Heart left ventricle (tissue), 16 donors: ENCODE measurements around the gene GLG1. TPM values are rescaled to one million over a fixed set of nuclear protein-coding genes. Genes with fewer than 3 reads are reported as not detected.
"Not testable (repeated sequence)": the region's sequence is repeated elsewhere in the genome, so short reads cannot be mapped to it uniquely, and the experiment has no call there.

Experiments
- ATAC-seq, 4 donors: fragments of 200-7000 bp; cut with Tn5 transposase; one replicate each; pipeline ENCODE4 v1.9.1; 2020 to 2022; ENCODE audit warnings: moderate library complexity in 4 of 4, mild to moderate bottlenecking in 3 of 4, moderate number of reproducible peaks in 1 of 4
- DNase-seq, 5 donors: peaks; one replicate each; pipeline ENCODE4 v3.0.0-alpha.2; 2020
- H3K27ac ChIP-seq, 12 donors: fragments of 200-600 bp; sonication (generic) in 4 of 12; one replicate each; pipeline versions ENCODE4 v1.5.0 to v1.8.0; 2016 to 2022; ENCODE audit warnings: mild to moderate bottlenecking in 2 of 12
- H3K27me3 ChIP-seq, 9 donors: fragments of 200-600 bp; sonication (generic) in 2 of 9; one replicate each; pipeline versions ENCODE4 v1.5.1 to v1.8.0; 2016 to 2022; ENCODE audit warnings: mild to moderate bottlenecking in 3 of 9
- H3K36me3 ChIP-seq, 9 donors: fragments of 200-600 bp; sonication (generic) in 2 of 9; one replicate each; pipeline versions ENCODE4 v1.5.0 to v1.8.0; 2018 to 2022; ENCODE audit warnings: mild to moderate bottlenecking in 2 of 9
- H3K4me1 ChIP-seq, 12 donors: fragments of 200-600 bp; sonication (generic) in 4 of 12; one replicate each; pipeline versions ENCODE4 v1.5.0 to v1.8.0; 2016 to 2022; ENCODE audit warnings: mild to moderate bottlenecking in 3 of 12
- H3K4me3 ChIP-seq, 12 donors: fragments of 200-600 bp; sonication (generic) in 4 of 12; one replicate each; pipeline versions ENCODE4 v1.5.0 to v1.8.0; 2017 to 2022; ENCODE audit warnings: mild to moderate bottlenecking in 9 of 12, moderate library complexity in 4 of 12
- H3K9me3 ChIP-seq, 12 donors: fragments of 200-600 bp; sonication (generic) in 4 of 12; one replicate each; pipeline versions ENCODE4 v1.5.0 to v1.8.0; 2016 to 2022; ENCODE audit warnings: mild to moderate bottlenecking in 1 of 12
- whole genome bisulfite sequencing, 4 donors: extraction: QIAGEN DNeasy Blood & Tissue Kit in 2 of 4; methylation state at CpG; one replicate each; pipeline versions ENCODE4 v1.1.5 to v1.1.7; 2013 to 2018; 5-methylcytosine and 5-hydroxymethylcytosine counted together
- intact Hi-C, 10 donors: fragments of 100-400 bp; cut with DNase I; formaldehyde crosslinking; loops; one replicate each; pipeline versions ENCODE4 v1.11.1 to v1.14.2; 2022
- polyA plus RNA-seq, 2 donors: library from polyadenylated mRNA; stranded (reverse); fragments of 200-250 nt; gene quantifications; one replicate each; pipeline ENCODE4 v1.2.3, GENCODE V29; 2013
- total RNA-seq, 9 donors: library from RNA; depleted of rRNA in 2 of 9; stranded (reverse); fragments of >200 nt in 2 of 9; fragmentation: NEBNext Ultra II Directional in 3 of 9; extraction: Animal tissue kit (Norgen Biotek cat#: 25700) in 3 of 9; gene quantifications; one replicate each; pipeline versions ENCODE4 v1.1.0 to v1.2.4, GENCODE V29; 2016 to 2023
- donor health status: ischemic (EF 13 %, LVEDD 7.1; RV severe dilation, severe dysfunction).
- donor health status: healthy with polysubstance abuse.
- donor health status: DM: no; HTN: yes; CAD: no.
- donor health status: DM: no; HTN: no; CAD: no.
- donor health status: ischemic (EF 25% LVEDD 6.9; RV normal size, moderate dysfunction).
- donor health status: ischemic (EF 25% LVEDD 5.7; RV mildly dilated, moderate dysfunction).
- donor health status: healthy.
- donor health status: DM: yes; HTN: yes; CAD: no.
- donor health status: ischemic (EF 35%, LVEDD 5.7; RV mildly dilated, moderate dysfunction).
- donor health status: nonischemic (EF 11% LVEDD 7.7; RV severe dilation, severe dysfunction).
- donor health status: DM: yes; HTN: yes; CAD: no.
- donor health status: PGD.
- donor health status: ischemic (EF 29% LVEDD 5.4; RV normal size, mild dysfunction).
- donor health status: nonischemic (EF 23%, LVEDD 6.1; RV moderate dilation, normal function).

GLG1 gene
- total and polyA plus RNA-seq, 11 donors = 26.5 to 138 (median 102) TPM

DNA sequence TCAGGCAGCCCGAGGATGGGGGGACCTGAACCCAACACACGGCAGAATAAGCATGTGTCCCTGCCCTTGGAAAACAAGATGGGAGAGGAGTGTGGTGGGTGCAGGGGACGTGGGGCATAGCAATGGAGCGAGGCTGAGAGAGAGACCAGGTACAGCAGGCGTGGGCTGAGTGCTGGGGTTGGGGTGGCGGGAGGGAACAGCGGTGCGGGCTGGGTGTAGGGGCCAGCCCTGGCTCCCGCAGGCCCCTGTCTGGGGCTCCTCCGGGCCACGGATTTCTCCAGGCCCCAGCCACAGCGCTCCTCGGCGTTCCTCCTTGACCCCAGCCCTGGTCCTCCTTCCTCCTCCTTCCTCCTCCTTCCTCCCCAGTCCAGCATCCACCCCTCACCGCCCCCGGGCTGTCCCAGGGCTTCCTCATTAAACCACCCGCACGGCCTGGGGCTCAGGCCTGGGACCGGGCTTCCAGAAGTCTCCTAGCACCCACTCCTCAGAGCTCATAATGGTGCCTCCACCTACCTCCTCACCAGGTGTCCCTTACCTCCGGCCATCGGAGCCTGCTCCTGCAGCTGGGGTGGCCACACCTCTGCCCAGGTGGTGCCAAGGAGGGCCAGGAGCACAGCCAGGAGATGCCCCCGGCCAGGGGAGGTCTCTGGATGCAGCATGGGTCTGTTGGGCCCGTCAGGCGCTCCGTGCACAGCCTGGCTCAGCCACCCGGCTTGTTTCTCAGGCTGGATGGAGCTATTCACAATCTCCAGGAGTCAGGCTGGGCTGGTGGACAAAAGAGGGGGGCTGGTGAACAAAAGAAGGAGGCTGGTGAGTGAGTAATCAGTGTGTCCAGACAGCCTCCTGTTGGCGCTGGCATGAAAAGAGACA, 186.1 kb downstream of the GLG1 start, which contains the start of gene CLEC18B:
Gene CLEC18B, minus strand, starts transcription at position 867 of the 870 bp plus-strand sequence. Its CDS starts 208 bp downstream, at position 659.
- DNase-seq (peak in 1 of 5 donors; percentile 22), ATAC-seq (peak in 1 of 4 donors; percentile 22)
- H3K4me3 ChIP-seq, H3K36me3 ChIP-seq, intact Hi-C loops, H3K27me3 ChIP-seq, H3K4me1 ChIP-seq, H3K9me3 ChIP-seq, H3K27ac ChIP-seq: not testable (repeated sequence)
- 73 to 93% (median 79%) methylated on average over 6 to 11 of the region's 27 CpGs; no CpG with 5 or more reads in 1 of the 4 donors for WGBS, 4 donors

DNA sequence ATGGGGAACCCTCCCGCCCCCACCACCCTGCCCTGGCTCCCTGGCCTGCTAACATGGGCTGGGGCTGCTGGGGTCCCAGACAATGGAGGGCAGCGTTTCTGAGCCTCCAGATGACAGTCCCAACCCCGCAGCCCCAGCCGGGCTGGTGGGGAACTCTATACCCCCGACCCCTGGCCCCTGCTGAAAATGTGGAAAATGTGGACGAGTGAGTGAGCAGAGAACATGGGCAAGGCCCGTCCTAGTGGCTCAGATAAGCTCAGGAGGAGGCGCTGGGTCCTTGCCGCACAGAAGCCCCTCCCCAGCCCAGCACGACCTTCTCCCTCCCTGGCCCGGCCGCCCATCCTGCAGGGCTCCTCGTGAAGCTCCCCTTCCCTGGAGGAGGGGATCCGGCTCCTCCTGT, 187.1 kb downstream of the GLG1 start:
- H3K4me1 ChIP-seq, H3K27ac ChIP-seq, H3K36me3 ChIP-seq, H3K4me3 ChIP-seq, intact Hi-C loops, H3K9me3 ChIP-seq, H3K27me3 ChIP-seq: not testable (repeated sequence)
- DNase-seq (peak in 1 of 5 donors; percentile 20), ATAC-seq (peak in 1 of 4 donors; percentile 5)
- WGBS, 4 donors = 69 to 83% (median 74%) methylated on average over 8 to 11 of the region's 14 CpGs

DNA sequence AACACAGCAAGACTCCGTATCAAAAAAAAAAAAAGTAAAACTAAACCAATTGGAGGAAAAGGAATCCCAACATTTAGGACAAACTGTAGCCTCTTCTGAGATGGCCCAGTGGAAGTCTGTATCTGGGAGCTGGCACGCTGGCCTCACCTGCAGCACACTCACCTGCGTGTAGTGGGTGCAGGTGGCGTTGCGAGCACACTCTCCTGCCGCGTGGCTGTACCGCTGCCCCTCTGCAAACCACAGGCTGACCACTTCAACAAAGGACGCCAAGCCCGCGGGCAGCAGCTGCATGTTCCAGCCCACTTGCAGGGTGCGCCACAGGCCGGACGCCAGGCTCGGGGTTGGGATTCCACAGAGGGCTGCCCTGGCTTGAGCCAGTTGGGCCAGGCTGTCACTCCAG, 189.0 kb downstream of the GLG1 start:
- H3K4me1 ChIP-seq, H3K27ac ChIP-seq, H3K36me3 ChIP-seq, H3K27me3 ChIP-seq, H3K9me3 ChIP-seq, ATAC-seq, intact Hi-C loops, H3K4me3 ChIP-seq: not testable (repeated sequence)
- peak in 1 of 5 donors; percentile 38 for DNase-seq
- WGBS, 4 donors = 87 to 100% (median 96%) methylated on average over 3 to 14 of the region's 15 CpGs

DNA sequence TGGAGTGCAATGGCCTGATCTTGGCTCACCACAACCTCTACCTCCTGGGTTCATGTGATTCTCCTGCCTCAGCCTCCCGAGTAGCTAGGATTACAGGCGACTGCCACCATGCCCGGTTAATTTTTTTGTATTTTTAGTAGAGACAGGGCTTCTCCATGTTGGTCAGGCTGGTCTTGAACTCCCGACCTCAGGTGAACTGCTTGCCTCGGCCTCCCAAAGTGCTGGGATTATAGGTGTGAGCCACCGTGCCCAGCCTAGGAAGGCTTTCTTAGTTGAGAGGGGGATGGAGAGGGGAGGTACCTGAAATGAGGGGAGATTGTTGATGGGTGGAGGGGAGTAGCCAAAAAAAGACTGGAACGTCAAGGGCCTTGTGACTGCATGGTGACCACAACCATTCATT, 193.0 kb downstream of the GLG1 start:
- intact Hi-C loops, H3K27me3 ChIP-seq, H3K4me3 ChIP-seq, H3K9me3 ChIP-seq, H3K27ac ChIP-seq, H3K36me3 ChIP-seq, H3K4me1 ChIP-seq, ATAC-seq: not testable (repeated sequence)
- peak in 1 of 5 donors; percentile 51 for DNase-seq
- WGBS, 4 donors = 80 to 86% (median 84%) methylated on average over 7 of the region's 7 CpGs

DNA sequence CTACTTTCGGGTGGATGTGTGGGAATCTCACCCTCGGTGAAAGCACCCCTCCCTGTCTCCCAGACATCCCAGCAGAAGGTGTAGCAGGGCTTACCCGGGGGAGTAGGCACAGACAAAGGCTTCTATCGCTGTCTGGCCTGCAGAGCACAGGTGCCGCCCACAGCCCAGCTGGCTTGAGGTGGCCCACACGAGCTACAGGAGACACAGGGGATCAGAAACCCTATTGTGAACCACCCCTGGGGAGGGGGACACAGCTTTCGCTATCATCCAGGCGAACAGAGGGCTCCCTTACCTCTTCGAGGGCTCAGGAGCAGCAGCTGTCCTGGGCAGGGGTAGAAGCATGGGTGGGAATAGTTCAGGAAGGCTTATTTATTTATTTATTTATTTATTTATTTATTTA, 193.4 kb downstream of the GLG1 start:
- H3K27ac ChIP-seq, ATAC-seq, intact Hi-C loops, H3K9me3 ChIP-seq, H3K36me3 ChIP-seq, H3K4me3 ChIP-seq, H3K4me1 ChIP-seq, H3K27me3 ChIP-seq: not testable (repeated sequence)
- 77 to 89% (median 82%) methylated on average over 5 to 9 of the region's 9 CpGs for WGBS, 4 donors
- peak in 1 of 5 donors; percentile 63 for DNase-seq

DNA sequence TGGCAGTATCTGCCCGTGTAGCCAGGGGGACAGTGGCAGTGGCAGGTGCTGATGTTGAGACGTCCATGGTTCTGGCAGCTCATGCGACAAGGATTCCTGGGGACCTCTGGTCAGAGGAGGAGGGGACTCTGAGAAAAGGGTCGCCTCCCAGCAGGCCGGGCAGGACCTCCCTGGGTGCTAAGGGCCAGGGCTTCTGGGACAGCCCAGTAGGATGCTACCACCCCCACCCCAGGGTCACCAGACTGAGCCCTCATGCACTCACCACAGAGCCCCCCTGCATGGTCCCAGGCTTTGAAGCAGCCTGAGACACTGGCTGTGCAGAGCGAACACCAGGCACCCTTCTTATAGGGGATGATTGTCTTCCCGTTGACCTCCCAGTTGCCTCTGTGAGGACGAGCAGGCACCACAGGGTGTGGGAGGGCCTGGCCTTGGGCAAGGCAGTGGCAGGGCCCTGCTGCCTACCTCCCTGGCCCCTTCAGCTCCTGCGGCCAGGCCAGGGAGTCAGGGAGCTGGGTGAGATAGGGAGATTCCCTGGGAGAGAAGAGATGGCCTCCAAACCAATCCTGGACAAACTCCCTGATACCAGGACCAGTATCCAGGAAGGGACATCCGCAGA, 194.0 kb downstream of the GLG1 start:
- H3K4me1 ChIP-seq, intact Hi-C loops, H3K27me3 ChIP-seq, H3K27ac ChIP-seq, H3K36me3 ChIP-seq, H3K4me3 ChIP-seq, H3K9me3 ChIP-seq: not testable (repeated sequence)
- DNase-seq (peak in 1 of 5 donors; percentile 65), ATAC-seq (peak in 1 of 4 donors; percentile 2)
- WGBS, 4 donors = 78 to 81% (median 80%) methylated on average over 7 to 8 of the region's 10 CpGs; no CpG with 5 or more reads in 1 of the 4 donors

DNA sequence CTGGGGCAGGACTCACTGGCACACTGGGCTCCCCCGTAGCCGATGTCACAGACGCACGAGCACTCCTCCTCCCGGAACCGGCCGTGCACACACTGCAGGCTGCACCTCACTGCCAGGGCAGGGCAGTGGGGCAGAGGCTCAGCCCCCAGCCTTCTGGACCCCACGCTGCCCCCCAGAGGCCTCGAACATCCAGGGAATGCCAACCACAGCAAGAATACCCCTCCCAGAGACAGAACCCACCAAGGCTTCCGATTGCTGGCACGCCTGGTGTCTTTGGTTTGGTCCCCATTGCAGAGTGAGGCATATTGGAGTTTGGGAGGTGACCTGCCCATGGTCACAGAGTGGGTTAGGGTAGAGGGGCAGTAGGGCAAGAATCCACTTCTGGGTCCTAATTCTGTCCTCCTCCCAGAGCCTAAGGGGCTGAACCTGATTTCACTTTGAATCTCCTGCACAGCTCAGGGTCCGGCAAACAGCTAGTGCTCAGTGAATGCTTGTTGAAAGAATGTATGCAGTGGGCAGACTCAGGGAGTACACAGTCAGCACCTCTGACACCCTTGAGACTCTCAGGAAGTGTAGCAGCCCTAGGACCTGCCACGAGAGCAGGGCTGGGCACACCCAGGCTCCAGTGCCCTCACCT, 194.7 kb downstream of the GLG1 start:
- ATAC-seq, H3K9me3 ChIP-seq, H3K4me1 ChIP-seq, H3K36me3 ChIP-seq, H3K27me3 ChIP-seq, H3K27ac ChIP-seq, H3K4me3 ChIP-seq, intact Hi-C loops: not testable (repeated sequence)
- WGBS, 4 donors = 68 to 74% (median 70%) methylated on average over 5 of the region's 13 CpGs; no CpG with 5 or more reads in 1 of the 4 donors
- peak in 1 of 5 donors; percentile 37 for DNase-seq

DNA sequence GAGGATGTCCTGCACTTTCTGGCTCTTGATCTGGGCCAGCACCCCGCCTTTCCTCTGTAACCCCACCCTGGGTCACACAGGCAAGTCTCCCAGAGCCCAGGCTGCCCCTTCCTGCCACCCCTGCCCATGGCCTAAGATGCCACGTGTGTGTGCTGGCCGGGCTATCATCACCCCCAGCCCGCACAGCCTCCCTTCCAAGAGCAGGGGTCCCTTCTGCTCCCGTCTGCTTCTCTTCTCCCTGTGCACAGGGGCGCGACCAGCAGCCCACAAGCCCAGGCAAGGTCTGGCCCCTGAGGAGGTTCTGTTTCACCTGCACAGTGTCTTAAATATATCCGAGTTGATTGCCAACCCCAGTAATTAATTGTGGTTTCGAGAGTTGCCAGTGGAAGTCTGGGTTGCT, 195.9 kb downstream of the GLG1 start:
- H3K4me1 ChIP-seq, H3K9me3 ChIP-seq, ATAC-seq, H3K36me3 ChIP-seq, H3K27ac ChIP-seq, H3K27me3 ChIP-seq, H3K4me3 ChIP-seq, intact Hi-C loops: not testable (repeated sequence)
- peak in 1 of 5 donors; percentile 25 for DNase-seq
- 89 to 94% (median 92%) methylated on average over 5 to 9 of the region's 9 CpGs for WGBS, 4 donors

DNA sequence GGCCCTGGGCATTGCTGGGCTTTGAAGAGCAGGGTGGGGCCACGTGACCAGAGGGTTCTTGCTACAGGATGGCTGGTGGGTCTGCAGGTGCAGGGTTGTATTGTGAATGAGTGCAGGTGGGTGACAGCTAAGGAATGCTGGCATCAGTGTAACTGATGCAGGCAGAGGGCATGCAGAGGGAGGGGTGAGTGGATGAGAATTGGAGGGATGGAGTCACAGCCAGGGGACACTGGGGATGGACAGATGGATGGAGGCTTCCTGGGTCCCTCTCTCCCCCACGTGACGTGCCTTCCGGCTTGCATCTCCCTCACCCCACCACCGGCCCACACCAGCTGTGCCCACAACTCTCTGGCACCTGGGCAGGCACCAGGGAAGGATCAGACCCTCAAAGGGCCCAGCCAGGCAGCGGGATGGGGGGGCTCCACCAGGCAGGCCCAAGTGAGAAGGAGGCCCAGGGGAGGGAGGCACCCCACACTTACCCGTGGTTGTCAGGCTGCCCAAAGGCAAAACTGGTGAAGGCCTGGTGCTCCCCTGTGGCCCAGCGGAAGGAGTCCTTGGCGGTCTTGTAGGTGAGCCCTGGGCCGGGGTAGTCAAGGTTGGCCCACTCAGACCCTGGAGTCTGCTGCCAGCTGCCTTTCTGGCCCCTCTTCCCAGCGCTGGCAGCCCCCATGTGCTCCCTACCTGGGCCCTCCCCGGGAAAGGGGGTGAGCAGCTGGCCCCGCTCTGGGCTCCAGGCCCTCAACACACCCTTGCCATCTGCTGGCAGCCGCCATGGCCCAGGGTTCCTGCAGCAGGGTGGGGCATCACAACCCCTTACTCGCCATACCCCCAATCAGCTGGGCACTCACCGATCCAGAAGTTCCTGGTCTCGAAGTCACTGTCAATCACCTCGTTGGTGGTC, 196.6 kb downstream of the GLG1 start:
- DNase-seq = peak in 1 of 5 donors; percentile 51
- H3K27me3 ChIP-seq, H3K4me1 ChIP-seq, H3K9me3 ChIP-seq, intact Hi-C loops, H3K36me3 ChIP-seq, H3K27ac ChIP-seq, ATAC-seq, H3K4me3 ChIP-seq: not testable (repeated sequence)
- 78 to 89% (median 85%) methylated on average over 4 to 9 of the region's 18 CpGs for WGBS, 4 donors
